DMS53 (cell line): ENCODE results near the gene KCNMB1.
A peak's percentile ranks its signal among the peaks of the same experiment; 100 is the strongest.

Source experiments
- DNase-seq: peaks from one replicate; lab custom pipeline; 2025; lab: John Stamatoyannopoulos, UW

KCNMB1 gene, protein sequence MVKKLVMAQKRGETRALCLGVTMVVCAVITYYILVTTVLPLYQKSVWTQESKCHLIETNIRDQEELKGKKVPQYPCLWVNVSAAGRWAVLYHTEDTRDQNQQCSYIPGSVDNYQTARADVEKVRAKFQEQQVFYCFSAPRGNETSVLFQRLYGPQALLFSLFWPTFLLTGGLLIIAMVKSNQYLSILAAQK

DNA sequence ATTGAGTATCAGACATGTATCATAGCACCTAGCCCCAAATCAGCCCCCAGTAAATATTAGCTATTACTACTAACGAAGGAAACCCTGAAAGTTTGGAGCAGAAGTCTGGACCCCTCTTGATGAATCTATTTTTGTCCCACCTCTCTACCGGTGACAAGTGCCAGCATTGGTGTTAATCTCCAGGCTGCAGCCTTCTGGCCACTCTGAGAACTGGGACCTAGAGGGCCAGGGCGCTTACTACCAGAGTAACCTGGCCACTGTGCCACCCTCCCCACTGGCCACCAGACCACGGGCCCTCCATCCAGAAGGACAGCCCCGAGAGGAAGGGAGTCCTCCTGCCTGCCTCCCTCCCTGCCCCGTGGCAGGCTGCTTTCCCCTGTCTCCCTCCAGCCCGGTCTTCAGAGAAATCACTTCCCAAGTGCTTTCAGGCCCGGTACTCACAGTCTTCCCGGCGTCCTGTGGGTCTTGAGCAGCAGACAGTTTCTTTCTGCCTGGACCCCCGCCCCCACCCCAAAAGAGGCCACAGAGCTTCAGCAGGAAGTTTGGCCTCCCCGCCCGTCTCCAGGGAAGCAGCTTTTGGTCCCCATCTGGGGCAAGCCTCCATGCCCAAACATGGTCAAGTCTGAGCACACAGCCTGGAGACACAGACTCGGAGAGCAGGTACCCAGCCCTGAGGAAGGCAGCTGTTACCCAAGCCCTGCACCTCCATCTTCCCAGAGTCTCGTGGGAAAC lies at the start of gene KCNMB1:
TSS of gene KCNMB1 (minus strand) at position 550 of the 732 bp plus-strand sequence. CDS start 3,920 bp downstream, outside the sequence.
- no peak for DNase-seq

DNA sequence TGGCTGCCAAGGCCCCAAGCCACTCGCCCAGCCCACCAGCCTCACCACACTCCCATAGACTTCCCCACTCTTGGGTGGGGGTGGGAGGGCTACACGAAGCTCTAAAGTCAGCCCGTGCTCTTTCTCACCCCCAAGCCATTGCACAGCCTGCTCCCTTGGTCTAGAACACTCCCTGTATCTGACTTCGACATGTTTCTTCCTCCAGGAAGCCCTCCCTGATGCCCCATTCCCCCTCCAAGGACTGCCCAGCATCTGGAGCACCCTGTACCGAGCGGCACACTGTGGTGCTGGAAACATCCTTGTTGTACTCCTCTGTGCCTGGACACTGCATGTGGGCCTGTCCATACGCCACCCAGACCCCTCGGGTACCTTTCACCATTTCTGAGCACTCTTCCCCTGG lies 49.4 kb upstream of the KCNMB1 start:
- no peak for DNase-seq

DNA sequence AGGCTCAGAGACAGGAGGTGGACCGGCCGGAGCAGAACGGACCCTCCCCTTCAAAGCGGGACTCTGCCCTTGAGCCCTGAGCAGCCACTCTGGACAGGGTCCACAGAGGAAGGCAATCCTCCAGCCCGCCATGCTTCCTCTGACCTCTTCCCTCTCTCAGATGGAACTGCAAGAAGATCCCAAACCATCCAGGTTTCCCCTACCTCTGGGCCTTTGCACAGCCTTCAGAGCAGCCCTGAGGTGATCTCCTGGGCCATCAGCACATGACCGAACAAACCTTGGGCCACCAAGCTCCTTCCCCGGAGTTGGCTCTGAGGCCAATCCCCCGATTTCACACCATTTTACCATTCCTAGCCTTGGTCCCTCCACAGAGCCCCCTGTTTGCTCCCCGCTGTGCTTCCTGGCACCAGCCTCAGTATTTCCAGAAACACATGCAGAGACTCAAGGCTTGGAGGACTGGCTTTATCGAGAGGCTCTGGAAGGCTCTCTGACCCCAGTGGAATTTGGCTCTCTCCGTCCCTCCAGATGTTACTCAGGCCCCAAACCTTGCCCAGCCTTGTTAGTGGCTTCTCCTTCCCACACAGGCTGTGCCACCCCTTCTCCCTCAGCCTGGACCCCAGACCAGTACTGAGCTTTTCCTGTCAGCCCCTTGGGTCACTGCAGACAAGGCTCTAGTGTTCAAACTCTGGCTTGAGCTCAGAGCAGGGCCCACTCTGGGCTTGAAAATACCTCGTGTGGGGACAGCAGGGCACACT lies 48.6 kb upstream of the KCNMB1 start:
- no peak for DNase-seq

DNA sequence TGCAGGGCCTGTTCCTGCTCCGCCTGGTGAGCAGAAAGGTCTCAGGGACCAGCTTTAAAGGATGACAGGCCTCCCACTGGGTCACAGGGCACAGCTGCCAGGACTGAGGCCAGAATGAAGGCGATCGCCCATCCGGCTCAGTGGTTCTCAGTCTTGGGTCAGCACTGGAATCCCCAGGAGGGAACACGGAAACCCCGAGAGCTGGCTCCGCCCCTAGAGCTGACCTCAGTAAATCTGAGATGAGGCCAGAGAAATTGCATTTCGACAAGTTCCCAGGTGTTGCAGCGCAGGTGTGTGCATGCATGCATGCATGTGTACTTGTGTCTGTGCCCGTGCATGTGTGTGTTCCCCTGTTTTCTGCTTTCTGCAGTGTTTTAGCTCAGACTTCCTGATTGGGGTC lies 47.2 kb upstream of the KCNMB1 start:
- DNase-seq: no peak

DNA sequence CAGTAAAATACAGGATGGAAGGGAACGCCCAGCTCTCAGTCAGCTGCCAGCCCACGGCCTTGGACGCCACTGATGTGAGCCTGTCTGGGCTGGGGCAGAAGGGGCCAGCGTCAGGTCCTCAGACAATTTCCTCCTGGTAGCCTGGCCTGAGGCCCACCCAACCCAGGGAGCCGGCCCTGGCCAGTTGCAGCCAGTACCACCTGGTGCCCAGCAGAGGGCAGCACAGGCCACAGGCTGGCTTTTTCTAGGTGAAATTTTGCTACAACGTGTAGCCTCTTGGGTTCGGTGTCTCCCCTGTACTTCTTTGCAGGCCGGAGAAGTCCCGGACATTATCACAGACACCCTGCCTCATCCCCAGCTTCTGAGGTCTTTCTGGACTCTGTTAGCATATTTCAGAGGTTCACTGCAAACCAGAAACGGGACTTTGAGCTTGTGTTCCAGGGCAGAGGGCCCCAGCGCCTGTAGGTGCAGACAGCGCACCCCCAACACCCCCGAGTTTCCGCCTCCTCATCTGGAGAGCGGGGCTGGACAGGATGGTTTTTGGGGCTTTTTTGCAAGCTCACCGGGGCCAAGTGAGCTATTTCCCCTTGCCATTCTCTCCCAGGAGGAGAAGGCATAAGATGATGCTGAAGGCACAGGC lies 45.9 kb upstream of the KCNMB1 start:
- DNase-seq: peak; percentile 55

DNA sequence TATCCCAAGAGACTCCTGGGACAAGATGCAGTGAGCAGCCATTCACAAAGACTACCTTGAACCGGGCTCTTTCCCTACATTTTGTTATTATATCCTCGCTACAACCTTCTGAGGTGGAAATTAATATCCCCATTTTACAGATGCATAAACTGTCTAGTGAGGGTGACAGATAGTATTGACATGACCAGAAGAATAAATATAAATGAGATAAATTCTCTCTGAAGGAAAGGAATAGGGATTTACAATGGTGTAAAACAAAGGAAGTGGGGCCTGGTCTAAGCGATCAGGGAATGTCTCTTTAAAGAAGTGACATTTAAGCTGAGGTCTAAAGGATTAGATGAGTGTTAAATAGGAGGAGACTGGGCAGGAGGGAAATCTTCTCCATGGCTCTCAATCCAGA lies 43.5 kb upstream of the KCNMB1 start:
- DNase-seq: no peak

DNA sequence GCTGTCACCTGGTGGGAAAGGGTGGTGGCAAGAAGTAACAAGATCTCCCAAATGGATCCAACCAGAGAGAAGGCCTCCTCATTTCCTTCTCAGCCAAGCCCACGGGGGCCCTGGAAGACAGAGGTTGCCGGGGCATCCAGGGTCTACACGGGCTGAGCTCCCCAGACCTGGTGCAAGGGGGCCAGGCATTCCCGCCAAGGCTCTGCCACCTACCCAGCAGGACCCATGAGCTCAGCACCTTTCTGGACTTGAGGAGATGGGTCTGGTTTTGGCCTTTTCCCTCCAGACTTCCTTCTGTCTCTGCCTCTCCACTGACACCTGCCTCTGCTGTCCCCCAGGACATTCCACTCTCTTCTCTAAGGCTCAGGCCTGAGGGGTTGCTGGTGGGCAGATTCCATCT lies 42.4 kb upstream of the KCNMB1 start:
- no peak for DNase-seq

DNA sequence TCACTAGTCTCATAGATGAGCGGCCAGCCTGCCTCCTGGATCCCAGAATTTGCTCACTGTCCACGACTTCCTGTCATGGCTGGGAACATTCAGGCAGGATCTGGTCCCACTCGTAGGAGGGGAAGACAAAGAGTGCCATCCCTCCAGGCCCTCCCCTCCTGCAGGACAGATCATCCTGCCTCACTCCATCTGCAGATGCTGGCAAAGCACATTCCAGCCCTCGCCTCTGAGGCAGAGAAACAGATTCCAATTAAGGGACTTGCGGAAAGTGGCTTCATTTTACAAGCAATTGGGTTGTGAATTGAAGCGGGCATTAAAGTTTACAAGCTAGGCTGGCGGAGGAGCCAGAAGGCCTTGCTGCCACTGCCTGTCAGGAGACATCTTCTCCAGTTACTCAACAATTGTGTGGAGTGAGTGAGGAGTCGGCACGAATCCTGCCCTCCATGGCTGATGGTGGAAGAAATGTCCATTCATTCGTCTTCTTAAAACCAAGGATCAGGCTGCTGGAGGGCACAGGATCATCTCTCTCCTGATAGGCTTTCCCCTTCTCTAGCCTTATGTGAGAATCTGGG lies 41.8 kb upstream of the KCNMB1 start:
- no peak for DNase-seq

DNA sequence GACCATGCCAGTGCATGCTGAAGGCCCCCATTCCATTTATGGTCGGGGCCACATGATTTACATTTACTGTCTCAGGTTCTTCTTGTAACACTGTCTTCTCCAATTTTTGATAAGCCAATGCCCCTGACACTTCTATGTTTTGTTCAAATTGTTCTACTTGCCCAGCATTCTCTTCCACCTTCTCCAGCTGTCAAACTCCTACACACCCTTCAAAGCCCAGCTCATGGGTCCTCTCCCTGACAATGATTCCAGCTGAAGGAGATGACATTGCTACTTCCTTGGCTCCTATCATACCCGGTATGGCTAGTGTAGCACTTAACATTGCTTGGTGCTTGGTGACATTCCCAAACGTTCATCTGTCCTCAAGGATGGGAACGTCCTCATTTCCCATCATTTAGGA lies 41.1 kb upstream of the KCNMB1 start:
- no peak for DNase-seq

DNA sequence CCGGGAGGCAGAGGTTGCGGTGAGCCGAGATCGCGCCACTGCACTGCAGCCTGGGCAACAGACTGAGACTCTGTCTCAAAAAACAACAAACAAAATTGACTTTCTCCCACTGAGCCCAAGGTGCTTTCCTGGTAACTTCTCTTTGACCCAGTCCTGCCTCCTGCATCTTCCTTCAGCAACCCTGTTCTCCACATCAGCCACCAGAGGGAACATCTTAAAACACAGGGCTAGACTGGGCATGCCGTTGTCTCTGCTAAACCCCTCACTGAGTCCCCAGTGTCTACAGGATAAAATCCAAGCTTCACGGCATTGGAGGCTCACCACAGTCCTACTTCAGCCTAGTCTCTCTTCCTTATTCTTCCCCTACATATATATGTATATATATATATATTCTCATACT lies 39.8 kb upstream of the KCNMB1 start:
- DNase-seq: peak; percentile 6

DNA sequence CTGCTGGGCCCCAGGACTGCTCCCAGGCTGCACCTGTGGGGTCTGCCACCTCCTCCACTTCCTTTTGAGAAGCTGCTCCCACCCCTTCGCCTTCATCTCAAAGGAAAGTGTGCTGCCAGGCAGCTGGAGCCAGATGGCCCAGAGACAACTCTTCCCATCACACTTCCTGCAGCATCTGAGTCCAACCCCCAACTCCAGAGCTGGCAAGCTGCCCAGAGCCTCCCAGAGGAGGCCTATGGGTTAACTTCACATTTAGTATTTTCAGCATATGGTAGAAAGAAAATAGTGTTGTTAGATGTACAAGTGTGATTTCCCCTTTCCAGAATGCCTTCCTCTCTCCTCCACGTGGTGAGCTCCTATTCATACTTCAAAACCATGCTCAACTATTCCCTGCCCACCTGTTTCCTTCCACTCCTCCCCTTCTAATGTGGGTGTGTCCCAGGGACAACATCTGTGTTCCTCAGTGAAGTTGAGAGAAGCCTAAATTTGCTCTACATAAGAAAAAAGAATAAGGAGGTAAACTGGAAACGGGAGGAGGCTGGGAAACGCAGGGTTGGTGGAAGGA lies 38.6 kb upstream of the KCNMB1 start:
- no peak for DNase-seq

DNA sequence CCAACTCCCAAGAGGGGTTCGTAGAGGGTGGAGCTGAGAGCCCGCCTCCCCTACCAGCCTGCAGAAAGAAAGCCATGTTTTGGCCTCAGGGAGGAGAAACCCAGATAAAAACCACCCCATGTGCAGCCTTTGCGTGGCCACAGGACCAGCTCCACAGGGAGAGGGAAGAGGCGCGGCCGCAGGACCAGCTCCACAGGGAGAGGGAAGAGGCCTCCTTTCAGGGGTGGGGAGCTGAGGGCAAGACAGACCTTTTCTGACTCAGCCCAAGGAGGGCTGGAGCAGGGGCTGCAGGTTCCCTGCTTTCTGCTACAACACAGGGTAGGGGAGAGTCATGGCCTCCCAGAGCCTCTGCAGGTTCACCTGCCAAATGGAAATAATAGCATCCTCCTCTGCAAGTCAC lies 37.6 kb upstream of the KCNMB1 start:
- DNase-seq: no peak

DNA sequence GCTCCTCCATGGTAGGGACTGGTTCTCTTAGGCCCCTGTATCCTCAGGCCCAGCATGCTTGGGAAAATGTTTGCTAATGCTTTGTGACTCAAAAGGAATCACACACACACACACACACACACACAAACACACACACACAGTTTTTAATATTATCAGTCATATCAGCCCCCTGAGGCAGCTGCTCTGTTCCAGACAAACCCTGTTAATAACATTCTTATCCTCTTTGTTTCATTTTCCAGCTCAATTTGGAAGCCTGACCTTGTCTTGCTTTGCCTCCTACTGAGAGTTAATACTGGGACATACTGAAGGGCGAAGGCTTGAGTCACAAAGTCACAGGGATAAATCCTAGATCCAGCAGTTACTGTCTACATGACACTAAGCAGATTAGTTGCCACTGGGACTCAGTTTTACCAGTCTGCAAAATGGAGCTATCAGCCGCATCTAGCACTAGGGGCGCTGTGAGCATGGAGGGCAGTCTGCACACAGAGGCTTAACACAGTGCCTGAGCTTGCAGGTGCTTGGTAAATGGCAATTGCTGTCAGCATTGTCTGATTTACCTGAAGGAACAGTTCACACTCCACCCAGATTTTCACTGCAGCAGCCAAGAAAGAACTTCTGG lies 37.1 kb upstream of the KCNMB1 start:
- no peak for DNase-seq

DNA sequence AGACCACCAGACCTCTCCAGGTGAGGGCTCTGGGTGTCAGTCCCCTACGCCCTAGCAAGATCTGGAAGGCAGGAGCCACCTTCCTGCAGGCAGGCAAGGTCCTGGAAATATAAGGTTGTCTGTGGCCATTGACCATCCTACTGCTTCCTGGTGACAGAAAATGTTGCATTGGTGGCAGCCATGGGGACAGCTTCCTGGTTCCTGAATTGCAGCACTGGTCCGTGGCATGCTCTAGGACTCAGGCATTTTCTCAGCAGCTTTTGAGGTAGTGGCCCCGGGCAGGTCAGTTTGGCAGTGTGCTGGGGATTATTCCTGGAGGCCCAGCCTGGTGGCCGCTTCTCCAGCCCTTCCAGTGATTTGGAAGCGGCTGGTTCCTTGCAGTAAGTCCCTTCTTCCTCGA lies 36.6 kb upstream of the KCNMB1 start:
- DNase-seq: no peak

DNA sequence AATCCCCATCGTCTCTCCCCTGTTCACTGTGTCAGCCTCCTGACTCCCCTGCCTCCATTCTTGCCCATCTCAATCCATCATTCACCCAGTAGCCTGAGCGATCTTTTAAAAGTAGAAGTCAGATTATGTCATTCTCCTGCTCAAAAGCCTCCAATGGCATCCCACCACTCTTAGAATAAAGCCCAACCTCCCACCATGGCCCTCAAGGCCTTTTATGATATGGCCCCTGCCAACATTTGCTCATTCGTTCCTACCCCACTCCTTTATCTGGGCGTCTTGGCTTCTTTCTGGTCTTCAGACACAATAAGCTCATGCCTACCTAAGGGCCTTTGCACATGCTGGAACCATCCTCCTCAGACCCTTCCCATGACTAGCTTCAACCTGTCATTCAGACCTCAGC lies 35.5 kb upstream of the KCNMB1 start:
- no peak for DNase-seq

DNA sequence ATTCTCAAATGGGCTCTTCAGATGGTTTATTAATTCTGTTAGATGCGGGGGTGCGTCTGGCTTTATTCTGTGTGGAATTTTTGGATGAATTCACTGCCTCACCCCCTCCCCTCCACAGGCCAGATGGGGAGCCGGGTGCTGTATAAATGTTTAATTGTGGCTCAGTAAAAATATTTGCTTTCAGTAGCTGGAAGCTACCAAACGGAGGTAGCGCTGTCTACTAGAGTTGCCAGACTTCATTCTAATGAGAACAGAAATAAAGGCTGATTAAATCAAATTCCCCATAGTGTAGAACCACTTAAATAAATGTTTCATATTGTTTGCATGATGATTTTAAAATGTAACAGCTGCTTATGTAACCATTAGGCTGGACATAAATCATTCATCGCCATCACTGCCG lies 34.5 kb upstream of the KCNMB1 start:
- DNase-seq: no peak

DNA sequence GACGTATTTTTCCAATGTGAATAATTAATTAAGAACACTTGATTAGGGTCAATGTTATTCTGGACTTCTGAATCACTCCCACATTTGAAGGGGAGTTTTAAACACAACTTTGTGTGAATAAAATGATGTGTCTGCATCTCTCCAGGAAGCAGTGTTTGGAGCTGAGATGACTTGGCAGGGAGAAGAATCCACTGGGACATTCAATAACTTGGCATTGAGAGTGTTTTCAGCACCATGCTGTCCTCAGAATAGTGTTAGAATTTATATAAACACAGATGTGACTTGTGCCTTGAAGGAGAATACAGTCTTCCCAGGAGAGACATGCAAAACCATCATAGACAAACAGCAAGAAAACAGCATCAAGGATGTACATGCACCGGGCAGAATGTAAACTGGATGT lies 32.7 kb upstream of the KCNMB1 start:
- no peak for DNase-seq

DNA sequence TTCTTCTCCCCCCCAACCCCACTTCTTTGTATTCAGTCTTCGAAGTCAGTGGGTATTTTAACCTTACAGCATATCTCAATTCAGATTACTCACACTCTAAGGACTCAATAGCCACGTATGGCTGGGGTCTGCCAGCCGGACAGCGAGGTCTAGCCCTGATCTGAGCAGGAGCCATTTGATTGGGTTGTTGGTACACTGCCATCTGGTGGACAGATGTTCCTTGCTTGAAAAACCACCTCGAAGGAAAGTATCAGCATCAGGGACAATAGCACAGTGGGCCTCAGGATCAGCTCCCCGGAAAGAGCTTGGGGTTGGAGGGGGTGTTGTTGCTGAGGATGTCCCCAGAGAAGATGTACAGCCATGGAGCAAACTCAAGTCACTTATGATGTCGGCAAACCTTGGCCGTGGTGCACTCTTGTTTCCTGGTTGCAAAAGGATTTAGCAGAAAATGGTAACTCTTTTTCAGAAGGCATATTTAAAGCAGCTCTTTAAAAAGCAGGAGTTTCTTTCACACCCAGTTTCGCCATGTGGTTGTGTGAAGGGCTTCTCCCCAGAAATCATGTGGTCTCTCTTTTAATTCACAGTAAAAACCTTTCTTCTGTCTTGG lies 31.7 kb upstream of the KCNMB1 start:
- peak; percentile 65 for DNase-seq

DNA sequence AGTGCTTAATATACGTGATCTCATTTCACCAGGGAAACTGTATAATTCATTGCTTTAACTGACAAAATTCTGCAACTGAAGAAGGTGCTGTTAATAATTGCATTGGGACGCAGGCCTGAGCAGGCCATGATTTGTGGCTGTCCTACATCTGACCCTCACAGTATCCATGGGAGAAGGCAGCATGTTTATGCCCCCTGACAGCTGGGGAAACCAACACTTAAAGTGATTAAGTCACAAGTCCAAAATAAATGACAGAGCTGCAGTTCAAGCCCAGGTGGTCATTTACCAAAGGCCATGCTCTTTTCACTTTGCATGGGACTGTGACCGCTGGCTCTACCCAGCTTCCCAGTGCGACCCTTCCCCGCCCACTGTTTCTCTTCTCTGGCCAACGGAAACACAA lies 30.5 kb upstream of the KCNMB1 start:
- no peak for DNase-seq

DNA sequence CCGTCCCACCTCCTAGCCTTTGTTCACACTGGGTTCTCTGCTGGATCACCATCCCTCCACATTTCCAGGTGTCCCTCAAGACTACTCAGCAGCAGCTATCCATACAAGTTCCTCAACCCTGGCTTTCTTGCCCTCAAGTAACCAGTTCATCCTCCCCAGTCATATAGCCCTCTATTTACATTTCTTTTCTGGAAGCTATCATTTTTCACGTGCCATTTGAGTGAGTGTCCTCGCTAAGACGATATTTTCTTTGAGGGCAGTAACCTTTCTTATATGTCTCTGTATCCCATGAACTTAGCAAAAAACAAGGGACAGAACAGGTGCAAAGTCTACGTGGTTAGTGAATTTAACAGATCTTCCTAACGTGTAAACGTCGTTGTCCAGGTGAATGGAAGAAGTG lies 29.6 kb upstream of the KCNMB1 start:
- no peak for DNase-seq

DNA sequence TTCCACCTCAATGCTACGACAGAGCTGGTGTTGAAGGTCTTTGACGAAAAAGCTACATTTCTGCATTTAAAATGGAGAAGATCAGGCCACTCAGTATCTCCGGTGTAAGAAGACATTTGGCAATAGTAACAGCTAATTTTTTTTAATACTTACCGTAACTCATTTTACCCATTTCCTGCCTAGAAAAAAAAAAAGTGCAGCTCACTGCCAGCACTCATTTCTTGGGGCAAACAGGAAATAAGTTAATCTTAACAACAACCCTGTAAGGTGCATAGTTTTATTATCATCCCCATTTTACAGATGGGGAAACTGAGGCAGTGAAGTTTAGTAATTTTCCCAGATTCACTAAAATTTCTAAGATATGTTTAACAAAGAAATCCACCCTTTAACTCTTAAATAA lies 27.4 kb upstream of the KCNMB1 start:
- no peak for DNase-seq
